Esophagus muscularis mucosa (tissue), 4 donors: ENCODE measurements around the gene MRPL48. TPM values are rescaled to one million over a fixed set of nuclear protein-coding genes. Genes with fewer than 3 reads are reported as not detected.

Experiments used
- DNase-seq: peaks from one replicate; pipeline ENCODE4 v3.0.0-alpha.2; 2017; ENCODE audit errors: extremely low spot score
- H3K27ac ChIP-seq, 4 donors: fragments of 200-600 bp; sonication (generic); replicated peaks in 1 of 4; 1 replicate in 3 of 4; 2 replicates in 1 of 4; pipeline ENCODE4 v1.5.1; 2016 to 2019; ENCODE audit warnings: mild to moderate bottlenecking in 1 of 4
- H3K27me3 ChIP-seq, 4 donors: fragments of 200-600 bp; sonication (generic); one replicate each; pipeline versions ENCODE4 v1.5.1 to v1.6.0; 2016 to 2019
- H3K36me3 ChIP-seq, 4 donors: fragments of 200-600 bp; sonication (generic); one replicate each; pipeline ENCODE4 v1.5.1; 2016 to 2019
- H3K4me1 ChIP-seq, 4 donors: fragments of 200-600 bp; sonication (generic); one replicate each; pipeline ENCODE4 v1.5.1; 2016 to 2019
- H3K4me3 ChIP-seq, 4 donors: fragments of 200-600 bp; sonication (generic); 1 replicate in 2 of 4; 2 replicates in 2 of 4; pipeline ENCODE4 v1.5.1; 2016 to 2019; ENCODE audit warnings: mild to moderate bottlenecking in 4 of 4, moderate library complexity in 1 of 4
- H3K9me3 ChIP-seq, 4 donors: fragments of 200-600 bp; sonication (generic); 1 replicate in 3 of 4; 2 replicates in 1 of 4; pipeline ENCODE4 v1.5.1; 2016 to 2019
- CTCF ChIP-seq, 3 experiments: fragments of 200-600 bp in 2 of 3; fragments of 450-650 bp in 1 of 3; sonication (generic) in 2 of 3; IDR thresholded peaks; one replicate each; pipeline ENCODE4 v1.5.1; 2017 to 2019; ENCODE audit warnings: antibody characterized with exemption in 3 of 3, mild to moderate bottlenecking in 2 of 3, moderate library complexity in 1 of 3
- EP300 ChIP-seq: sonication (generic); formaldehyde crosslinking; IDR thresholded peaks from one replicate; pipeline ENCODE4 v1.6.1; 2017; ENCODE audit warnings: antibody characterized with exemption
- POLR2A ChIP-seq: fragments of 450-650 bp; IDR thresholded peaks from one replicate; pipeline ENCODE4 v1.6.1; 2017; ENCODE audit warnings: antibody characterized with exemption, moderate library complexity, mild to moderate bottlenecking, low read depth
- POLR2AphosphoS5 ChIP-seq, 2 donors: sonication (generic); formaldehyde crosslinking; IDR thresholded peaks; one replicate each; pipeline ENCODE4 v1.6.1; 2017; ENCODE audit warnings: antibody characterized with exemption in 2 of 2
- WGBS: methylation state at CpG from one replicate; pipeline ENCODE4 v1.1.5; 2018; 5-methylcytosine and 5-hydroxymethylcytosine counted together
- intact Hi-C: fragments of 100-400 bp; cut with DNase I; formaldehyde crosslinking; loops from one replicate; pipeline ENCODE4 v1.15.1; 2023
- total RNA-seq, 4 donors: library from RNA; depleted of rRNA; stranded (reverse); fragments of >200 nt; gene quantifications; one replicate each; pipeline versions ENCODE4 v1.1.0 to v1.2.1, GENCODE V29; 2016

The MRPL48 gene
- total RNA-seq, 4 donors from 2014 or later: 8.9 to 18.4 (median 11.5) TPM

GRCh38 chr11:73760135-73760678 lies 27.5 kb upstream of the MRPL48 start:
- Histone ChIP-seq H3K4me3 (peak overlapping the region; percentile 85 to 98 (median 92)), H3K9me3 (no peaks in the 10 kb centered on the region), H3K36me3 (no peaks in the 10 kb centered on the region), H3K27me3 (no peaks in the 10 kb centered on the region), H3K4me1 (peaks cover 12 to 49% (median 38%) of the 10 kb centered on the region in 4 donors), H3K27ac (peak overlapping the region; percentile 97 to 99 (median 98))
- WGBS: under 1% methylated on average over 43 of the region's 44 CpGs
- DNase-seq: no peak
- no peak for TF ChIP-seq POLR2AphosphoS5 (IDR thresholded peaks at IDR 0.05)
- no peak for TF ChIP-seq EP300
- no peak for TF ChIP-seq POLR2A
- no peak for TF ChIP-seq CTCF (IDR thresholded peaks at IDR 0.05)
- intact Hi-C loops: no loop called here

- DNase-seq: peak; percentile 100
- Histone ChIP-seq H3K27ac (peak within 1 kb of the TSS; percentile 97 to 99 (median 98)), H3K36me3 (no peaks in the 10 kb centered on the region), H3K4me3 (peak within 1 kb of the TSS; percentile 85 to 98 (median 92)), H3K9me3 (no peaks in the 10 kb centered on the region), H3K4me1 (peaks cover 12 to 42% (median 36%) of the 10 kb centered on the region in 4 donors), H3K27me3 (no peaks in the 10 kb centered on the region)
- TF ChIP-seq POLR2AphosphoS5 (IDR thresholded peaks at IDR 0.05): peak; percentile 92 to 96
- peak in 2 of 3 experiments; percentile 46 to 49 for TF ChIP-seq CTCF (IDR thresholded peaks at IDR 0.05)
- TF ChIP-seq EP300: no peak
- peak; percentile 62 for TF ChIP-seq POLR2A
- WGBS: 2% methylated on average over 32 of the region's 74 CpGs
- intact Hi-C loops: no loop called here
These were observed 26.8 kb upstream of the MRPL48 start, which contains the start of gene RAB6A for GRCh38 chr11:73760679-73761402. Gene RAB6A (minus strand): TSS chr11:73761074. CDS start chr11:73760635, 439 bp downstream.

DNA sequence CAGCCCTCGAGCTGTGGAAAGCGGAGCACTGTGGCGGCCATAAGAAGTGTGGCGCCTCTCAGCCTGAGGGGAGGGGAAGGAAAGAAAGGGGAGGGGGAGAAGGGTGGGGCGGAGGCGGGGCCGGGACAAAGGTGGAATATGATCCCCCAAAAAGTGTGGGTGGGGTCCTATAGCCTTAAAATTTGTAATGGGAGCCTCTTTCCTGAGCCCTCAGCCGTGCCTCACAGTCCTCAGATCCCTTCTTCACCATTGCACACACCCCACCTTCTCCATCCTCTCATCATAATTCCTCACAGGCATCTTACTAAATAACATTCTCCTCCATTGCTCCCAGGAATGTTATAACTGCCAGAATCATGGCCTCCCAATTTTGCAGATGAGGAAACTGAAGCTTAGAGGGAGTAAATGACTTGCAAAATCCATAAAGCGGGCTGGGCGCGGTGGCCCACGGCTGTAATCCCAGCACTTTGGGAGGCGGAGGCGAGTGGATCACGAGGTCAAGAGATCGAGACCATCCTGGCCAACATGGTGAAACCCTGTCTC lies 26.2 kb upstream of the MRPL48 start:
- intact Hi-C loops: no loop called here
- peak overlapping the region; percentile 85 to 98 (median 92) for H3K4me3 ChIP-seq
- H3K9me3 ChIP-seq: no peaks in the 10 kb centered on the region
- H3K36me3 ChIP-seq: no peaks in the 10 kb centered on the region
- 47% methylated on average over 16 of the region's 16 CpGs for WGBS
- no peak for DNase-seq
- no peaks in the 10 kb centered on the region for H3K27me3 ChIP-seq
- peaks cover 12 to 36% (median 32%) of the 10 kb centered on the region in 4 donors for H3K4me1 ChIP-seq
- peak overlapping the region; percentile 88 to 99 (median 98) for H3K27ac ChIP-seq
- no peak for TF ChIP-seq CTCF (IDR thresholded peaks at IDR 0.05)
- TF ChIP-seq EP300: no peak
- no peak for TF ChIP-seq POLR2AphosphoS5 (IDR thresholded peaks at IDR 0.05)
- TF ChIP-seq POLR2A: no peak

- no peak for TF ChIP-seq EP300
- TF ChIP-seq POLR2A: no peak
- TF ChIP-seq POLR2AphosphoS5 (IDR thresholded peaks at IDR 0.05): no peak
- no peak for TF ChIP-seq CTCF (IDR thresholded peaks at IDR 0.05)
- no peak overlapping the region for H3K4me3 ChIP-seq
- no peaks in the 10 kb centered on the region for H3K9me3 ChIP-seq
- H3K36me3 ChIP-seq: no peaks in the 10 kb centered on the region
- H3K27ac ChIP-seq: no peak overlapping the region
- DNase-seq: no peak
- no peaks in the 10 kb centered on the region for H3K27me3 ChIP-seq
- peaks cover 12 to 25% (median 21%) of the 10 kb centered on the region in 4 donors for H3K4me1 ChIP-seq
- intact Hi-C loops: no loop called here
These were observed 24.9 kb upstream of the MRPL48 start for GRCh38 chr11:73762732-73763131.
